GM21737 (cell line): ENCODE results near the gene DIPK2B.

ENCODE experiments used
- ATAC-seq: cut with Tn5 transposase; IDR thresholded peaks from one replicate; pipeline ENCODE4 v1.9.1; 2021; ENCODE audit warnings: mild to moderate bottlenecking, moderate library complexity; ENCODE audit not compliant: unreplicated experiment

DIPK2B gene

GRCh38 chrX:45200741-45201234 lies at the start of gene DIPK2B:
Gene DIPK2B (minus strand): TSS chrX:45200876. CDS start chrX:45200826, 50 bp downstream.
- ATAC-seq = no peak

- no peak for ATAC-seq
Measured at GRCh38 chrX:45240301-45240700, 39.6 kb upstream of the DIPK2B start.

- ATAC-seq = no peak
Measured at GRCh38 chrX:45238489-45238888, 37.8 kb upstream of the DIPK2B start.

GRCh38 chrX:45233531-45233930 lies 32.9 kb upstream of the DIPK2B start:
- ATAC-seq = no peak

GRCh38 chrX:45232139-45232538 lies 31.5 kb upstream of the DIPK2B start:
- ATAC-seq = no peak

- ATAC-seq = no peak
Measured at GRCh38 chrX:45230410-45230809, 29.7 kb upstream of the DIPK2B start.

- no peak for ATAC-seq
Measured at GRCh38 chrX:45229348-45229747, 28.7 kb upstream of the DIPK2B start.

- ATAC-seq = no peak
Measured at GRCh38 chrX:45228126-45228525, 27.4 kb upstream of the DIPK2B start.

GRCh38 chrX:45208121-45208856 lies 7.6 kb upstream of the DIPK2B start:
- ATAC-seq = no peak

GRCh38 chrX:45202171-45202570 lies 1.5 kb upstream of the DIPK2B start:
- ATAC-seq = no peak

GRCh38 chrX:45198706-45199105 lies 2.0 kb downstream of the DIPK2B start:
- ATAC-seq = no peak

- ATAC-seq = no peak
Measured at GRCh38 chrX:45198301-45198700, 2.4 kb downstream of the DIPK2B start.

- no peak for ATAC-seq
Measured at GRCh38 chrX:45196701-45197100, 4.0 kb downstream of the DIPK2B start.

- ATAC-seq = no peak
Measured at GRCh38 chrX:45191820-45192409, 8.8 kb downstream of the DIPK2B start.

- ATAC-seq = no peak
Measured at GRCh38 chrX:45191383-45191782, 9.3 kb downstream of the DIPK2B start.

GRCh38 chrX:45187731-45188130 lies 12.9 kb downstream of the DIPK2B start:
- no peak for ATAC-seq

GRCh38 chrX:45186643-45187026 lies 14.0 kb downstream of the DIPK2B start:
- ATAC-seq = no peak

- ATAC-seq = no peak
Measured at GRCh38 chrX:45184211-45184610, 16.5 kb downstream of the DIPK2B start.

GRCh38 chrX:45172890-45173289 lies 27.8 kb downstream of the DIPK2B start:
- no peak for ATAC-seq

GRCh38 chrX:45166781-45167180 lies 33.9 kb downstream of the DIPK2B start:
- ATAC-seq = no peak

- ATAC-seq = no peak
Measured at GRCh38 chrX:45165726-45166125, 35.0 kb downstream of the DIPK2B start.

- ATAC-seq = no peak
Measured at GRCh38 chrX:45164995-45165394, 35.7 kb downstream of the DIPK2B start.
